GM19025 (cell line): ENCODE data around the gene RCBTB1.
"Not testable (repeated sequence)": the region's sequence is repeated elsewhere in the genome, so short reads cannot be mapped to it uniquely, and the experiment has no call there.

Experiments
- ATAC-seq: cut with Tn5 transposase; IDR thresholded peaks from one replicate; pipeline ENCODE4 v1.9.1; 2021; ENCODE audit warnings: mild to moderate bottlenecking, low read depth, moderate library complexity; ENCODE audit not compliant: unreplicated experiment

Gene RCBTB1

GRCh38 chr13:49585220-49586157 is at the start of gene RCBTB1:
Gene RCBTB1 (minus strand): TSS chr13:49585558. CDS start chr13:49567279, 18,279 bp downstream.
- ATAC-seq = peak; percentile 96

- no peak for ATAC-seq
These were observed 48.4 kb upstream of the RCBTB1 start for GRCh38 chr13:49633710-49634109.

GRCh38 chr13:49632156-49632555 is 46.8 kb upstream of the RCBTB1 start:
- no peak for ATAC-seq

- no peak for ATAC-seq
These were observed 45.2 kb upstream of the RCBTB1 start for GRCh38 chr13:49630580-49630979.

GRCh38 chr13:49629947-49630346 is 44.6 kb upstream of the RCBTB1 start:
- ATAC-seq = no peak

- ATAC-seq = no peak
These were observed 44.0 kb upstream of the RCBTB1 start for GRCh38 chr13:49629196-49629938.

- peak; percentile 91 for ATAC-seq
These were observed 42.7 kb upstream of the RCBTB1 start, which contains the start of gene ARL11 for GRCh38 chr13:49627831-49628652. Gene ARL11 (plus strand): TSS chr13:49628507. CDS start chr13:49630448, 1,941 bp downstream.

GRCh38 chr13:49625392-49626079 is 40.2 kb upstream of the RCBTB1 start:
- no peak for ATAC-seq

- no peak for ATAC-seq
These were observed 38.9 kb upstream of the RCBTB1 start for GRCh38 chr13:49624229-49624628.

- ATAC-seq = no peak
These were observed 37.0 kb upstream of the RCBTB1 start for GRCh38 chr13:49622174-49622946.

GRCh38 chr13:49620170-49620621 is 34.8 kb upstream of the RCBTB1 start:
- peak; percentile 68 for ATAC-seq

GRCh38 chr13:49616676-49617065 is 31.3 kb upstream of the RCBTB1 start:
- no peak for ATAC-seq

- no peak for ATAC-seq
These were observed 30.7 kb upstream of the RCBTB1 start for GRCh38 chr13:49615836-49616675.

GRCh38 chr13:49612042-49612441 is 26.7 kb upstream of the RCBTB1 start:
- ATAC-seq = not testable (repeated sequence)

- ATAC-seq = no peak
These were observed 24.8 kb upstream of the RCBTB1 start for GRCh38 chr13:49610176-49610575.

GRCh38 chr13:49608651-49609331 is 23.4 kb upstream of the RCBTB1 start:
- no peak for ATAC-seq

- no peak for ATAC-seq
These were observed 22.4 kb upstream of the RCBTB1 start for GRCh38 chr13:49607761-49608160.
